ENCODE data around the gene FRAT1.

The FRAT1 gene

GRCh38 chr10:97365761-97366351 is 46.8 kb downstream of the FRAT1 start:
- DNase-seq (ENCODE audit: low read depth in 2 of 2, low spot score in 1 of 2): no peak

GRCh38 chr10:97366572-97366971 is 47.5 kb downstream of the FRAT1 start:
- no peak for DNase-seq (ENCODE audit: low read depth in 2 of 2, low spot score in 1 of 2)

- no peak for DNase-seq (ENCODE audit: low read depth in 2 of 2, low spot score in 1 of 2)
Measured at GRCh38 chr10:97367126-97367649, 48.1 kb downstream of the FRAT1 start.
